SU-DHL-6 (cell line): ENCODE measurements around the gene TTC6.

Experiments
- H2AFZ ChIP-seq: fragments of 200-600 bp; sonication (generic); 2 replicates; pipeline ENCODE4 v1.6.1; 2014; ENCODE audit warnings: low read depth, mild to moderate bottlenecking, moderate library complexity, mixed read lengths, antibody characterized with exemption, low read length; ENCODE audit not compliant: severe bottlenecking
- H3F3A ChIP-seq: fragments of 200-600 bp; shearing (Covaris generic); 2 replicates; pipeline ENCODE4 v1.6.0; 2016; ENCODE audit warnings: antibody characterized with exemption, mild to moderate bottlenecking; ENCODE audit not compliant: insufficient read depth
- H3K27ac ChIP-seq: fragments of 200-600 bp; sonication (generic); 2 replicates; pipeline ENCODE4 v1.5.1; 2016; ENCODE audit warnings: low read depth, mild to moderate bottlenecking, low read length, moderate library complexity, mixed read lengths
- H3K27me3 ChIP-seq: fragments of 200-600 bp; sonication (generic), shearing (Covaris generic); 2 replicates; pipeline ENCODE4 v1.6.0; 2014; ENCODE audit warnings: mild to moderate bottlenecking, low read length
- H3K36me3 ChIP-seq: fragments of 200-600 bp; sonication (generic); 2 replicates; pipeline ENCODE4 v1.6.1; 2014; ENCODE audit warnings: mild to moderate bottlenecking, low read length, mixed read lengths
- H3K4me2 ChIP-seq: fragments of 300-600, 200-600 bp; shearing (Covaris generic), sonication (generic); 2 replicates; pipeline ENCODE4 v1.6.0; 2014; ENCODE audit warnings: low read length, low read depth, mild to moderate bottlenecking; ENCODE audit not compliant: poor library complexity, severe bottlenecking
- H3K4me3 ChIP-seq: fragments of 200-600 bp; sonication (generic); 2 replicates; pipeline ENCODE4 v1.5.1; 2014; ENCODE audit warnings: antibody characterized with exemption, low read length, mild to moderate bottlenecking, mixed read lengths; ENCODE audit not compliant: insufficient read depth, poor library complexity, severe bottlenecking
- H3K79me2 ChIP-seq: fragments of 200-600 bp; sonication (generic); 2 replicates; pipeline ENCODE4 v1.6.1; 2014; ENCODE audit warnings: mild to moderate bottlenecking, low read length, moderate library complexity; ENCODE audit not compliant: insufficient read depth
- H3K9ac ChIP-seq: fragments of 200-600 bp; sonication (generic); 2 replicates; pipeline ENCODE4 v1.7.0; 2014; ENCODE audit warnings: mild to moderate bottlenecking, low read length
- H3K9me2 ChIP-seq: fragments of 200-600 bp; sonication (generic); replicated peaks from 2 replicates; pipeline ENCODE4 v1.6.1; 2014; ENCODE audit warnings: low read length; ENCODE audit not compliant: insufficient read depth
- H3K9me3 ChIP-seq: fragments of 200-600 bp; sonication (generic); 2 replicates; pipeline ENCODE4 v1.6.1; 2014; ENCODE audit warnings: low read length, mixed read lengths; ENCODE audit not compliant: insufficient read depth
- H4K20me1 ChIP-seq: fragments of 200-600 bp; sonication (generic); 2 replicates; pipeline ENCODE4 v1.6.1; 2014; ENCODE audit warnings: low read depth, mild to moderate bottlenecking, antibody characterized with exemption, low read length, moderate library complexity, mixed read lengths
- EZH2phosphoT487 ChIP-seq: fragments of 200-600 bp; sonication (generic), shearing (Covaris generic); conservative IDR thresholded peaks from 2 replicates; pipeline ENCODE4 v1.6.1; 2018; ENCODE audit warnings: mild to moderate bottlenecking, antibody characterized with exemption, low read length, moderate library complexity, mixed read lengths
- TF ChIP-seq, protein P1 (sequence below): fragments of 200-600 bp; sonication (generic); IDR thresholded peaks from one replicate; pipeline ENCODE4 v1.5.1; 2017; ENCODE audit warnings: antibody characterized with exemption, mild to moderate bottlenecking, low read length, moderate library complexity; ENCODE audit not compliant: insufficient read depth, poor library complexity, severe bottlenecking

Gene TTC6

DNA sequence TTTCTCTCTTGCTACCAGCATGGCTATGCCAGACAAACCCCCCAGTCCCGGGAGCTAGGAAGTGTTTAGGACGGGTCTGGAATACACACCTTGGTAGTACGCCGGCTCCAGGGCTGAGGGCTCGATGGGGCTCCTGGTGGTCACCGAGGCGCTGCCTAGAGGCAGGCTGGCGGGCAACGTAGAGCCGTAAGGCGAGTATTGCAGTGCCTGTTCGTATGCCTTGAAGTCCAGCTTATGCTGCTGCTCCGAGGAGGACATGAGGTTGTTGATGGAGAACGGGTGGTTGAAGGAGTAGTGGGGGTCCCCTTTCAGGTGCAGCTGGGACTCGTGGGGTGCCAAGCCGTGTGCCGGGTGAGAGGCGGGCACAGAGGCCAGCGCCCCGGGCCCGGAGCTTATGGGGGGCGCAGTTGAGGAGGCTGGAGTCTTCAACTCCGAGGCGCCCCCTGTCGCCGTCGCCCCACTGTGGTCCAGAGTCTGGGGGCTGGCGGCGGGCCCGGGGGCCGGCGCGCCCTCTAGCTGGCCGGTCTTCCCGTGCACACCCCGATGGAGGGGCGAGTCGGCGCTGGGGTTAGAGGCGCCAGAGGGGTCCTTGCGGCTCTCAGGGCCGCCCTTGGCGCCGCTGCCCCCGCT is 4.0 kb upstream of the TTC6 start:
- H3K9me2 ChIP-seq = no peaks in the 10 kb centered on the region
- no peaks in the 10 kb centered on the region for H3K27me3 ChIP-seq
- no peaks in the 10 kb centered on the region for H3K79me2 ChIP-seq
- H3K27ac ChIP-seq = no peak overlapping the region
- no peak for TF ChIP-seq EZH2phosphoT487
- TF ChIP-seq, protein P1, sequence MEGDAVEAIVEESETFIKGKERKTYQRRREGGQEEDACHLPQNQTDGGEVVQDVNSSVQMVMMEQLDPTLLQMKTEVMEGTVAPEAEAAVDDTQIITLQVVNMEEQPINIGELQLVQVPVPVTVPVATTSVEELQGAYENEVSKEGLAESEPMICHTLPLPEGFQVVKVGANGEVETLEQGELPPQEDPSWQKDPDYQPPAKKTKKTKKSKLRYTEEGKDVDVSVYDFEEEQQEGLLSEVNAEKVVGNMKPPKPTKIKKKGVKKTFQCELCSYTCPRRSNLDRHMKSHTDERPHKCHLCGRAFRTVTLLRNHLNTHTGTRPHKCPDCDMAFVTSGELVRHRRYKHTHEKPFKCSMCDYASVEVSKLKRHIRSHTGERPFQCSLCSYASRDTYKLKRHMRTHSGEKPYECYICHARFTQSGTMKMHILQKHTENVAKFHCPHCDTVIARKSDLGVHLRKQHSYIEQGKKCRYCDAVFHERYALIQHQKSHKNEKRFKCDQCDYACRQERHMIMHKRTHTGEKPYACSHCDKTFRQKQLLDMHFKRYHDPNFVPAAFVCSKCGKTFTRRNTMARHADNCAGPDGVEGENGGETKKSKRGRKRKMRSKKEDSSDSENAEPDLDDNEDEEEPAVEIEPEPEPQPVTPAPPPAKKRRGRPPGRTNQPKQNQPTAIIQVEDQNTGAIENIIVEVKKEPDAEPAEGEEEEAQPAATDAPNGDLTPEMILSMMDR = no peak
- no peaks in the 10 kb centered on the region for H3K36me3 ChIP-seq
- H3K9me3 ChIP-seq = no peaks in the 10 kb centered on the region
- H3F3A ChIP-seq = no peaks in the 10 kb centered on the region
- no peak overlapping the region for H3K4me2 ChIP-seq
- no peak overlapping the region for H2AFZ ChIP-seq
- no peaks in the 10 kb centered on the region for H4K20me1 ChIP-seq
- H3K9ac ChIP-seq = no peak overlapping the region
- H3K4me3 ChIP-seq = no peak overlapping the region

DNA sequence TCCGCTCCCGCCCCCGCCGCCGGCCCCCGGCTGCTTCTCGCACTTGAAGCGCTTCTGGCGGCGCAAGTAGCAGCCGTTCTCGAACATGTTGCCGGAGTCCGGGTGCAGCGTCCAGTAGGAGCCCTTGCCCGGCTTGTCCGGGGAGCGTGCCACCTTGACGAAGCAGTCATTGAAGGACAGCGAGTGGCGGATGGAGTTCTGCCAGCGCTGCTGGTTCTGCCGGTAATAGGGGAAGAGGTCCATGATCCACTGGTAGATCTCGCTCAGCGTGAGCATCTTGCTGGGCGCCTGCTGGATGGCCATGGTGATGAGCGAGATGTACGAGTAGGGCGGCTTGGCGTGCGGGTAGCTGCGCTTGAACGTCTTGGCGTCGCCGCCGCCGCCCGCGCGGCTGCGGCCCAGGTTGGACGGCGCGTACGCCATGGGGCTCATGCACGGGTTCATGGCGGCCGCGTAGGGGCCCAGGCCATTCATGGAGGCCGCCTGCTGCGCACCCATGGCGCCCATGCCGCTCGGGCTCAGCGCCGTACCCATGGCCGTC is 3.4 kb upstream of the TTC6 start:
- Histone ChIP-seq H3K79me2 (no peaks in the 10 kb centered on the region), H3F3A (no peaks in the 10 kb centered on the region), H3K27me3 (no peaks in the 10 kb centered on the region), H3K9ac (no peak overlapping the region), H3K36me3 (no peaks in the 10 kb centered on the region), H3K9me2 (no peaks in the 10 kb centered on the region), H3K4me2 (no peak overlapping the region), H3K27ac (no peak overlapping the region), H3K4me3 (no peak overlapping the region), H2AFZ (no peak overlapping the region), H4K20me1 (no peaks in the 10 kb centered on the region), H3K9me3 (no peaks in the 10 kb centered on the region)
- TF ChIP-seq EZH2phosphoT487 = no peak
- TF ChIP-seq, protein P1 = no peak

DNA sequence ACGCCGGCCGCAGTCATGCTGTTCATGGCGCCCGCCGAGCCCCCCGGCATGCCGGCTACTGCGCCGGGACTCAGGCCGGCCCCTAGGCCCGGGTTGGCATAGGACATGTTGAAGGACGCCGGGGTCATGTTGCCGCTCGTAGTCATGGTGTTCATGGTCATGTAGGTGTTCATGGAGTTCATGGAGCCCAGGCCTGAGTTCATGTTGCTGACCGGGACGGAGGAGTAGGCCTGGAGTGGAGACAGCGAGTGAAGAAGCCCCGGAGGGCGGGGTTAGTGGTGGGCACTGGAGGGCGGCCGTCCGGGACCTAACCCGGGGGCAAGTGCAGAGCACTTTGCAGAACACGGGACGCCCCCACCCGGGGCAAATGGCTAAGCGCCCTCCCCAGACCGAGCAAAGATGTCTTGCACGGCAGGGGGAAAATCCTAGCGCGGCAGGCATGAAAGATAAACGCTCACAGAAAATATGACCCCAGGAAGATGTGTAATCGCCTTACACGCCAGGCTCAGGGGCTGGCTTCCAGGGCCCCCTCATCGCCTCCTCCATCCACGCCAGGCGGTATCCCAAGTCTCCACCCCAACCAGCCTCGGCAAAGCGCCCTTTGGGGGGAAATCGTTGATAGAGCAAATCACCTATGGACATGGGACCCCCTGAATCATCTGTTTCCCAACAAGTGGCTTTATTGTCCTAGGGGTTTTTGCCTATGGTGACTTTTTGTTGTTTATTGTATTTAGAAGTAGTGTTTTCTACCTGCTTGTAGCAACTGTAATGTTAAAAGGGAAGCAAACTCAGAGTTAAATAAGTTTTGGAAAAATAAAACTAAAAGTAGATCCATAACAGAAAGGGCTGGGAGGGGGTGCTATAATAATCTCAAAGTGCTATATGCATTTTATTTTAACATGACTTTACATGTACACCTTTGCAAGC is 2.7 kb upstream of the TTC6 start:
- H3K9me2 ChIP-seq = no peaks in the 10 kb centered on the region
- H2AFZ ChIP-seq = no peak overlapping the region
- no peak overlapping the region for H3K27ac ChIP-seq
- H3K36me3 ChIP-seq = no peaks in the 10 kb centered on the region
- no peaks in the 10 kb centered on the region for H3K27me3 ChIP-seq
- H3K9me3 ChIP-seq = no peaks in the 10 kb centered on the region
- H3K79me2 ChIP-seq = no peaks in the 10 kb centered on the region
- no peaks in the 10 kb centered on the region for H4K20me1 ChIP-seq
- no peak overlapping the region for H3K9ac ChIP-seq
- no peak for TF ChIP-seq EZH2phosphoT487
- TF ChIP-seq, protein P1 = no peak
- H3K4me2 ChIP-seq = no peak overlapping the region
- no peak overlapping the region for H3K4me3 ChIP-seq
- H3F3A ChIP-seq = no peaks in the 10 kb centered on the region
